ENCODE results near the gene RAB42.

GRCh38 chr1:28640766-28641165 is 48.7 kb downstream of the RAB42 start:
- TF ChIP-seq CTCF (IDR thresholded peaks at IDR 0.05) (no peak), POLR2A (IDR thresholded peaks at IDR 0.05) (no peak)

All from vagina (tissue), 2 donors.